Heart left ventricle (tissue), 13 donors: ENCODE data around the gene ADRA1B.
"Not testable (repeated sequence)": the region's sequence is repeated elsewhere in the genome, so short reads cannot be mapped to it uniquely, and the experiment has no call there.

Experiments used
- POLR2A ChIP-seq, 2 donors: fragments of 450-650 bp; IDR thresholded peaks; one replicate each; pipeline ENCODE4 v1.6.1; 2017; ENCODE audit warnings: antibody characterized with exemption in 2 of 2, mild to moderate bottlenecking in 2 of 2, moderate library complexity in 2 of 2
- TF ChIP-seq, protein P1 (sequence below), 12 donors: fragments of 200-600 bp; sonication (generic) in 4 of 12; IDR thresholded peaks; one replicate each; pipeline versions ENCODE4 v1.5.0 to v1.8.0; 2018 to 2022; ENCODE audit warnings: antibody characterized with exemption in 12 of 12, mild to moderate bottlenecking in 5 of 12
- donor health status: ischemic (EF 13 %, LVEDD 7.1; RV severe dilation, severe dysfunction).
- donor health status: DM: no; HTN: yes; CAD: no.
- donor health status: DM: no; HTN: no; CAD: no.
- donor health status: ischemic (EF 25% LVEDD 6.9; RV normal size, moderate dysfunction).
- donor health status: ischemic (EF 25% LVEDD 5.7; RV mildly dilated, moderate dysfunction).
- donor health status: ischemic (EF 35%, LVEDD 5.7; RV mildly dilated, moderate dysfunction).
- donor health status: nonischemic (EF 11% LVEDD 7.7; RV severe dilation, severe dysfunction).
- donor health status: DM: yes; HTN: yes; CAD: no.
- donor health status: PGD.
- donor health status: ischemic (EF 29% LVEDD 5.4; RV normal size, mild dysfunction).
- donor health status: nonischemic (EF 23%, LVEDD 6.1; RV moderate dilation, normal function).

DNA sequence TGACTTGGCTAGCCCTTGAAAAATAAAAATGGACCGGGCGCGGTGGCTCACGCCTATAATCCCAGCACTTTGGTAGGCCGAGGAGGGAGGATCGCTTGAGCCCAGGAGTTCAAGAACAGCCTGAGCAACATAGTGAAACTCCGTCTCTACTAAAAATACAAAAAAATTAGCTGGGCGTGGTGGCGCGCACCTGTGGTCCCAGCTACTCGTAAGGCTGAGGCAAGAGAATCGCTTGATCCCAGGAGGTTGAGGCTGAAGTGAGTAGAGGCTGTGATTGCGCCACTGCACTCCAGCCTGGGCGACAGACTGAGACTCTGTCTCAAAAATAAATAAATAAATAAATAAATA lies 92.2 kb downstream of the ADRA1B start:
- TF ChIP-seq, protein P1, sequence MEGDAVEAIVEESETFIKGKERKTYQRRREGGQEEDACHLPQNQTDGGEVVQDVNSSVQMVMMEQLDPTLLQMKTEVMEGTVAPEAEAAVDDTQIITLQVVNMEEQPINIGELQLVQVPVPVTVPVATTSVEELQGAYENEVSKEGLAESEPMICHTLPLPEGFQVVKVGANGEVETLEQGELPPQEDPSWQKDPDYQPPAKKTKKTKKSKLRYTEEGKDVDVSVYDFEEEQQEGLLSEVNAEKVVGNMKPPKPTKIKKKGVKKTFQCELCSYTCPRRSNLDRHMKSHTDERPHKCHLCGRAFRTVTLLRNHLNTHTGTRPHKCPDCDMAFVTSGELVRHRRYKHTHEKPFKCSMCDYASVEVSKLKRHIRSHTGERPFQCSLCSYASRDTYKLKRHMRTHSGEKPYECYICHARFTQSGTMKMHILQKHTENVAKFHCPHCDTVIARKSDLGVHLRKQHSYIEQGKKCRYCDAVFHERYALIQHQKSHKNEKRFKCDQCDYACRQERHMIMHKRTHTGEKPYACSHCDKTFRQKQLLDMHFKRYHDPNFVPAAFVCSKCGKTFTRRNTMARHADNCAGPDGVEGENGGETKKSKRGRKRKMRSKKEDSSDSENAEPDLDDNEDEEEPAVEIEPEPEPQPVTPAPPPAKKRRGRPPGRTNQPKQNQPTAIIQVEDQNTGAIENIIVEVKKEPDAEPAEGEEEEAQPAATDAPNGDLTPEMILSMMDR (IDR thresholded peaks at IDR 0.05), result not testable (repeated sequence)
- TF ChIP-seq POLR2A (IDR thresholded peaks at IDR 0.05), result not testable (repeated sequence)
